Pons (tissue), 1 donor: Measurements from ENCODE around the gene PITPNC1.
"Not testable (repeated sequence)": the region's sequence is repeated elsewhere in the genome, so short reads cannot be mapped to it uniquely, and the experiment has no call there.

ENCODE experiments used
- DNase-seq: peaks from one replicate; pipeline ENCODE4 v3.0.0-alpha.2; 2016; ENCODE audit warnings: low spot score

PITPNC1 gene

GRCh38 chr17:67687511-67687910 is 310.4 kb downstream of the PITPNC1 start:
- no peak for DNase-seq

- peak; percentile 78 for DNase-seq
These were observed 312.6 kb downstream of the PITPNC1 start for GRCh38 chr17:67689534-67690177.

- DNase-seq = no peak
These were observed 316.7 kb downstream of the PITPNC1 start for GRCh38 chr17:67693811-67694210.

GRCh38 chr17:67696347-67696746 is 319.3 kb downstream of the PITPNC1 start:
- DNase-seq = no peak

GRCh38 chr17:67696853-67697498 is 319.9 kb downstream of the PITPNC1 start:
- DNase-seq = no peak

- DNase-seq = no peak
These were observed 323.1 kb downstream of the PITPNC1 start for GRCh38 chr17:67700037-67700724.

- DNase-seq = no peak
These were observed 323.6 kb downstream of the PITPNC1 start for GRCh38 chr17:67700725-67701119.

GRCh38 chr17:67702861-67703260 is 325.8 kb downstream of the PITPNC1 start:
- DNase-seq = not testable (repeated sequence)

- DNase-seq = no peak
These were observed 330.4 kb downstream of the PITPNC1 start for GRCh38 chr17:67707442-67707841.

GRCh38 chr17:67708378-67708777 is 331.3 kb downstream of the PITPNC1 start:
- DNase-seq = no peak

- DNase-seq = no peak
These were observed 334.8 kb downstream of the PITPNC1 start for GRCh38 chr17:67711916-67712315.

- no peak for DNase-seq
These were observed 335.3 kb downstream of the PITPNC1 start for GRCh38 chr17:67712375-67712774.

- no peak for DNase-seq
These were observed 336.1 kb downstream of the PITPNC1 start for GRCh38 chr17:67713169-67713568.

- DNase-seq = no peak
These were observed 339.3 kb downstream of the PITPNC1 start for GRCh38 chr17:67716405-67716798.

GRCh38 chr17:67717192-67717623 is 340.1 kb downstream of the PITPNC1 start:
- DNase-seq = no peak

GRCh38 chr17:67717624-67718324 is 340.7 kb downstream of the PITPNC1 start, which contains the start of gene NOL11:
NOL11 (plus strand) TSS chr17:67717936; CDS start chr17:67717948, 12 bp downstream.
- peak; percentile 99 for DNase-seq

- peak; percentile 5 for DNase-seq
These were observed 341.4 kb downstream of the PITPNC1 start for GRCh38 chr17:67718325-67718941.

- DNase-seq = no peak
These were observed 348.3 kb downstream of the PITPNC1 start for GRCh38 chr17:67725373-67725791.

- no peak for DNase-seq
These were observed 348.7 kb downstream of the PITPNC1 start for GRCh38 chr17:67725807-67726206.

GRCh38 chr17:67727152-67728039 is 350.3 kb downstream of the PITPNC1 start:
- not testable (repeated sequence) for DNase-seq

- no peak for DNase-seq
These were observed 352.8 kb downstream of the PITPNC1 start for GRCh38 chr17:67729903-67730302.
